ENCODE results near the gene PDE4A. TPM values are rescaled to one million over a fixed set of nuclear protein-coding genes. Genes with fewer than 3 reads are reported as not detected.
A peak's percentile ranks its signal among the peaks of the same experiment; 100 is the strongest.

Gene PDE4A
- total and polyA plus RNA-seq, 2 of the 13 experiments (the other 11 are each of a cell fraction or from before 2014, with no cell fraction given), result 1.1 to 4.1 TPM

- TF ChIP-seq SMYD3 (CRISPR knock-in tag; IDR thresholded peaks at IDR 0.05) (no peak; the same call in 1 of the 2 replicates), PBX2 (CRISPR knock-in tag; IDR thresholded peaks at IDR 0.05) (no peak), ZNF816 (CRISPR knock-in tag; IDR thresholded peaks at IDR 0.05; ENCODE audit: borderline replicate concordance) (peak; percentile 52; the same call in 1 of the 2 replicates), ZBTB38 (CRISPR knock-in tag; IDR thresholded peaks at IDR 0.05) (no peak; the same call in 1 of the 2 replicates), ZNF282 (IDR thresholded peaks at IDR 0.05; ENCODE audit: partially characterized antibody) (no peak), CEBPG (CRISPR knock-in tag; IDR thresholded peaks at IDR 0.05) (peak; percentile 89), POLR2AphosphoS2 (IDR thresholded peaks at IDR 0.05; ENCODE audit: low read depth, low read length) (no peak), ZNF367 (CRISPR knock-in tag; IDR thresholded peaks at IDR 0.05; ENCODE audit: borderline replicate concordance) (peak; percentile 84; the same call in 1 of the 2 replicates), ZNF577 (CRISPR knock-in tag; IDR thresholded peaks at IDR 0.05; ENCODE audit: borderline replicate concordance, low read depth) (0 out of 2 replicates have a peak, but pooled peaks have one; percentile 6), DNMT1 (CRISPR knock-in tag; IDR thresholded peaks at IDR 0.05) (no peak), KIAA2018 (CRISPR knock-in tag; IDR thresholded peaks at IDR 0.05; ENCODE audit: borderline replicate concordance) (no peak)
- TF ChIP-seq, protein P1, sequence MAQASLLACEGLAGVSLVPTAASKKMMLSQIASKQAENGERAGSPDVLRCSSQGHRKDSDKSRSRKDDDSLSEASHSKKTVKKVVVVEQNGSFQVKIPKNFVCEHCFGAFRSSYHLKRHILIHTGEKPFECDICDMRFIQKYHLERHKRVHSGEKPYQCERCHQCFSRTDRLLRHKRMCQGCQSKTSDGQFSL (CRISPR knock-in tag; IDR thresholded peaks at IDR 0.05), result peak; percentile 30; the same call in 1 of the 2 replicates
- TF ChIP-seq, protein P2, sequence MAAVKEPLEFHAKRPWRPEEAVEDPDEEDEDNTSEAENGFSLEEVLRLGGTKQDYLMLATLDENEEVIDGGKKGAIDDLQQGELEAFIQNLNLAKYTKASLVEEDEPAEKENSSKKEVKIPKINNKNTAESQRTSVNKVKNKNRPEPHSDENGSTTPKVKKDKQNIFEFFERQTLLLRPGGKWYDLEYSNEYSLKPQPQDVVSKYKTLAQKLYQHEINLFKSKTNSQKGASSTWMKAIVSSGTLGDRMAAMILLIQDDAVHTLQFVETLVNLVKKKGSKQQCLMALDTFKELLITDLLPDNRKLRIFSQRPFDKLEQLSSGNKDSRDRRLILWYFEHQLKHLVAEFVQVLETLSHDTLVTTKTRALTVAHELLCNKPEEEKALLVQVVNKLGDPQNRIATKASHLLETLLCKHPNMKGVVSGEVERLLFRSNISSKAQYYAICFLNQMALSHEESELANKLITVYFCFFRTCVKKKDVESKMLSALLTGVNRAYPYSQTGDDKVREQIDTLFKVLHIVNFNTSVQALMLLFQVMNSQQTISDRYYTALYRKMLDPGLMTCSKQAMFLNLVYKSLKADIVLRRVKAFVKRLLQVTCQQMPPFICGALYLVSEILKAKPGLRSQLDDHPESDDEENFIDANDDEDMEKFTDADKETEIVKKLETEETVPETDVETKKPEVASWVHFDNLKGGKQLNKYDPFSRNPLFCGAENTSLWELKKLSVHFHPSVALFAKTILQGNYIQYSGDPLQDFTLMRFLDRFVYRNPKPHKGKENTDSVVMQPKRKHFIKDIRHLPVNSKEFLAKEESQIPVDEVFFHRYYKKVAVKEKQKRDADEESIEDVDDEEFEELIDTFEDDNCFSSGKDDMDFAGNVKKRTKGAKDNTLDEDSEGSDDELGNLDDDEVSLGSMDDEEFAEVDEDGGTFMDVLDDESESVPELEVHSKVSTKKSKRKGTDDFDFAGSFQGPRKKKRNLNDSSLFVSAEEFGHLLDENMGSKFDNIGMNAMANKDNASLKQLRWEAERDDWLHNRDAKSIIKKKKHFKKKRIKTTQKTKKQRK (IDR thresholded peaks at IDR 0.05; ENCODE audit: low read length), result no peak
- TF ChIP-seq, protein P3, sequence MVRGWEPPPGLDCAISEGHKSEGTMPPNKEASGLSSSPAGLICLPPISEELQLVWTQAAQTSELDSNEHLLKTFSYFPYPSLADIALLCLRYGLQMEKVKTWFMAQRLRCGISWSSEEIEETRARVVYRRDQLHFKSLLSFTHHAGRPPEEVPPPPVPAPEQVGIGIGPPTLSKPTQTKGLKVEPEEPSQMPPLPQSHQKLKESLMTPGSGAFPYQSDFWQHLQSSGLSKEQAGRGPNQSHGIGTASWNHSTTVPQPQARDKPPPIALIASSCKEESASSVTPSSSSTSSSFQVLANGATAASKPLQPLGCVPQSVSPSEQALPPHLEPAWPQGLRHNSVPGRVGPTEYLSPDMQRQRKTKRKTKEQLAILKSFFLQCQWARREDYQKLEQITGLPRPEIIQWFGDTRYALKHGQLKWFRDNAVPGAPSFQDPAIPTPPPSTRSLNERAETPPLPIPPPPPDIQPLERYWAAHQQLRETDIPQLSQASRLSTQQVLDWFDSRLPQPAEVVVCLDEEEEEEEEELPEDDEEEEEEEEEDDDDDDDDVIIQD (CRISPR knock-in tag; IDR thresholded peaks at IDR 0.05; ENCODE audit: low read depth), result no peak
Observed at GRCh38 chr19:10503002-10503789, 82.9 kb downstream of the PDE4A start, which contains the start of gene KEAP1 (continued).
